NCI-H2196 (cell line): ENCODE data around the gene HOXD8.
A peak's percentile ranks its signal among the peaks of the same experiment; 100 is the strongest.

Experiments
- DNase-seq: peaks from one replicate; lab custom pipeline; 2025; ENCODE audit not compliant: unreplicated experiment; lab: John Stamatoyannopoulos, UW

HOXD8 gene

DNA sequence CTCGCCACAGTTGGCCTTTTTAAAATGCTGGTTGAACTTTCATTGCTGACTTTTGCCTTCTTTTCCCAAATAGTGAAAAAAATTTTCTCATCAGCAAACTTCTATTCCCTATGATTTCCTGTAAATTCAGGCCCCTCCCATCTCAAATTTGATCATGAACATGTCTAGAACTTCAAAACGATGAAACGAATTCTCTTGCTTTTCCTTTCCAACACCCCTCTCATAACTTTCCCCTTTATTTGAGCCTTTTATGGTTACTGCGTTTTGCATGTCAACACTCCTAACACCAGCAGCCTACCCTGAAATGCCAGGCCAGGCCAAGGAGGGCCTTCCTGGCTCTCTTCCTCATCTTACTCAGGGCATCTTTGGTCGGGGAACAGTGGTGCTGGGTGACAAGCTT, 38.6 kb upstream of the HOXD8 start:
- DNase-seq = no peak

DNA sequence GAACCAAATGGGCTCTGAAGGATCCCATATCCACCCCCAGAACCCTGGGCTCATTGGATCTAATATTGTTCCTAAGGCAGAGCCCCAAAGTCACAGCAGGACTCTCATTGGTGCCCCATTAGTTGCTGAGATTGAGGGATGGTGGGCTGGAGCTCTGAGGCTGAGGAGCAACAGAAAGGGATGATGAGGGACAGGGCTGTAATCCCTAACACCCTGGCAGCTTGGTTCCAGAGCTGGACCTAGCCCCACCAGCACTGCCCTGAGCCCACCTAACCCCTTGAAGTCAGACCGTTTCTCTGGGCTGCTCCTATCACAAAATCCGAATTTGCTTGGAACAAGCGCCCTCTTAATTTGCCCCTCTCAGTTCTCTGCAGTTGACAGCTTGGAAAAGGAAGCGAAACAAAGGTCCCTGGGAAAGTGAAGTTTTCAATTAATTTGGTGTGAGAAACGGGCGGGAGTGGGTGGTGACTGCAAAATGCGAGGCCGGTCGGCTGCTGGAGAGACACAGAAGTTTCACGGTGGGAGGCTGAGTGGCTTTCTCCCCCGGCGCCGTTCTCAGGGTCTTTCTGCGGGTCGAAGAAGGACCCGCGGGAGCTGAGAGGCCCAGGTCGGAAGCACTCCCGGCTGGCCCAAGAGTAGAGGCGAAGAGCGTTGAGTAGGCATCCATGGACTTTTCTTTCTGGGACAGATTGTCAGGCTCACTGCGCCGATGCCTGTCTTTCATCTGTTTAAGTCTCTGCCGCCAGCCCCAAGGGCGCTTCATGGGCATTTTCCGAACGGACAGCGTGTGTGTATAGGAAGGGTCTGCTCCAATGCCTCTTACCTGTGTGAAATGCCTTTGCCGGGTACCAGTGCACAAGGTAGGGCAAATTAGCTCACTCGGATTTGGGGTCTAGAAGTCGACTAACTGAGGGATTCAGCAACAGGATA, 37.9 kb upstream of the HOXD8 start:
- DNase-seq = no peak

DNA sequence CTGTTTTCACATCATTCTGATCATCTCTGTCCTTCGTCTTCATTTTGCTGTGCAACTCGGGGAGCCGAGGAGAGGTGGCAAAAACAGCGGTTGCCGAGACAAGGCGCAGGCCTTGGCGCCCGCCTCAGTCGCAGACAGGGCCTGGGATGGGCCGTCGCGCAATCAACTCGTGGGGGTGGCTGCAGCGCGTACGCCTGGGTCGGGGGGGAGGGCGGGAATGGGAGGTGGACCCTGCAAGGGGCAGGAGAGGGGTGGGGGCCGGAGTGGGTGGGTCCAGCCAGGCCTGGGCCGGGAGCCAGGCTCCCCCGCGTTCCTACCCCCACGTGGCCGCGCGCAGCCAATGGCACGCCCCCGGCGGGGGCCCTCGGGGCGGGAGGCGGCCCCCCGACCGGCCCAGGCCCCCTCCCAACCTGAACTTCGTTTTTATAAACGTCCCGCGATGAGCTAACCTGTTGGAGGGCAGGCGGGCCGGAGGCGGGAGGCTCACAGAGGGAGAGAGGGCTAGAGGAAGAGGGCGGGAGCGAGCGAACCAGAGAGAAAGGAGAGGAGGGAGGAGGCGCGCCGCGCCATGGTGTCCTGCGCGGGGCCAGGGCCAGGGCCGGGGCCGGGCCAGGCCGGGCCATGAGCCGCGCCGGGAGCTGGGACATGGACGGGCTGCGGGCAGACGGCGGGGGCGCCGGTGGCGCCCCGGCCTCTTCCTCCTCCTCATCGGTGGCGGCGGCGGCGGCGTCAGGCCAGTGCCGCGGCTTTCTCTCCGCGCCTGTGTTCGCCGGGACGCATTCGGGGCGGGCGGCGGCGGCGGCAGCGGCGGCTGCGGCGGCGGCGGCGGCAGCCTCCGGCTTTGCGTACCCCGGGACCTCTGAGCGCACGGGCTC, 37.0 kb upstream of the HOXD8 start, which contains the start of gene HOXD13:
HOXD13 (plus strand) TSS at position 452 of the 875 bp plus-strand sequence; CDS start at position 622, 170 bp downstream.
- DNase-seq = peak; percentile 20

DNA sequence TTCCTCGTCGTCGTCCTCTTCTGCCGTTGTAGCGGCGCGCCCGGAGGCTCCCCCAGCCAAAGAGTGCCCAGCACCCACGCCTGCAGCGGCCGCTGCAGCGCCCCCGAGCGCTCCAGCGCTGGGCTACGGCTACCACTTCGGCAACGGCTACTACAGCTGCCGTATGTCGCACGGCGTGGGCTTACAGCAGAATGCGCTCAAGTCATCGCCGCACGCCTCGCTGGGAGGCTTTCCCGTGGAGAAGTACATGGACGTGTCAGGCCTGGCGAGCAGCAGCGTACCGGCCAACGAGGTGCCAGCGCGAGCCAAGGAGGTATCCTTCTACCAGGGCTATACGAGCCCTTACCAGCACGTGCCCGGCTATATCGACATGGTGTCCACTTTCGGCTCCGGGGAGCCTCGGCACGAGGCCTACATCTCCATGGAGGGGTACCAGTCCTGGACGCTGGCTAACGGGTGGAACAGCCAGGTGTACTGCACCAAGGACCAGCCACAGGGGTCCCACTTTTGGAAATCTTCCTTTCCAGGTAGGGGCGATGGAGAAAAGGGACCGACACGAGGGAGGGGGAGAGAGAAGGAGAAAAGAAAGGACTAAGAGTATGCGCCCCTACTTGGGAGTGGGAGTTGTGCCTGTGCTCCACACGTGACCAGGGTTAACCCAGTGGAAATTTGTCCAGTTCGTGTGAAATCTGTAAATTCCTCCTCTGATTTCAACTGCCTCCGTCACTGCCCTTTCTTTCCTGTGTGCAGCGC, 36.2 kb upstream of the HOXD8 start:
- DNase-seq = peak; percentile 9

DNA sequence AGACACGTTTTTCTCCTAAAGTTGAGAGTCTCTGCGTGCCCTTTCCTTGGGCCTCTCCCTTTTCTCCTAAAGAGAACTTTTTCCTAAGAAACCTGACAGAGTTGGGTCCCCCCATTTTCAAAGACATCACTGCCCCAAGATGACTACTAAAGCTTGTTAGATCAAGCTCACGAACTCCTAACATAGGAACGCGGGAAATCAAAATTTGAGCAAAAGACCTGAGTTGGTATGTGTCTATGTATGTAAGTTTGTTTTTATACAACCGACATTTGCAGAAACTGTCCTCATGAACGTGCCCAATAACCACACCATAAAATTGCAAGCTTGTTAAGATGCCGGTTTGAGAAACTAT, 35.6 kb upstream of the HOXD8 start:
- DNase-seq = no peak

DNA sequence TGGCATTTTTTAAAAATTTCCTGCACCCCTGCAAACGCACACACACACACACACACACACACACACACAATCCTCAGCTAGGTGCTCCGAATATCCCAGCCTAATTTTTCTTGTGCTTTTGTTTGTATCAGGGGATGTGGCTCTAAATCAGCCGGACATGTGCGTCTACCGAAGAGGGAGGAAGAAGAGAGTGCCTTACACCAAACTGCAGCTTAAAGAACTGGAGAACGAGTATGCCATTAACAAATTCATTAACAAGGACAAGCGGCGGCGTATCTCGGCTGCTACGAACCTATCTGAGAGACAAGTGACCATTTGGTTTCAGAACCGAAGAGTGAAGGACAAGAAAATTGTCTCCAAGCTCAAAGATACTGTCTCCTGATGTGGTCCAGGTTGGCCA, 35.2 kb upstream of the HOXD8 start:
- no peak for DNase-seq

DNA sequence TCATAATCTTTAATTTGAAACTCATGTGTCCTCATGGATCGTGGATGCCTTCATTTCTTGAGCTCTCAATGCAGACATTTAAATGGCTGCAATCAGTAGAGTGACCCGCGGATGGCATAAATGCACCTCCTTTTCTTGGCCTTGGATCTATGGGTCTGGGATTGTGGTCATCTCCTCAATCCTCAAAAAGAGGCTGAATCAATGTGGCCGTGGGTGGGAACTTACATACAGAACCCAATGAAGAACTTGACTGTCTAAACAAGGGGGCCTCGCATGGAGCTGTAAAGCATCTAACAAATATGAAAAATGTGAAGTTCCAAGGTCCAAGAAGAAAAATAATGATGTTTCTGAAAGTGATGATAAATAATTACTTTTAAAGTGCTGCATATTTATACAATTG, 34.1 kb upstream of the HOXD8 start:
- DNase-seq = no peak

DNA sequence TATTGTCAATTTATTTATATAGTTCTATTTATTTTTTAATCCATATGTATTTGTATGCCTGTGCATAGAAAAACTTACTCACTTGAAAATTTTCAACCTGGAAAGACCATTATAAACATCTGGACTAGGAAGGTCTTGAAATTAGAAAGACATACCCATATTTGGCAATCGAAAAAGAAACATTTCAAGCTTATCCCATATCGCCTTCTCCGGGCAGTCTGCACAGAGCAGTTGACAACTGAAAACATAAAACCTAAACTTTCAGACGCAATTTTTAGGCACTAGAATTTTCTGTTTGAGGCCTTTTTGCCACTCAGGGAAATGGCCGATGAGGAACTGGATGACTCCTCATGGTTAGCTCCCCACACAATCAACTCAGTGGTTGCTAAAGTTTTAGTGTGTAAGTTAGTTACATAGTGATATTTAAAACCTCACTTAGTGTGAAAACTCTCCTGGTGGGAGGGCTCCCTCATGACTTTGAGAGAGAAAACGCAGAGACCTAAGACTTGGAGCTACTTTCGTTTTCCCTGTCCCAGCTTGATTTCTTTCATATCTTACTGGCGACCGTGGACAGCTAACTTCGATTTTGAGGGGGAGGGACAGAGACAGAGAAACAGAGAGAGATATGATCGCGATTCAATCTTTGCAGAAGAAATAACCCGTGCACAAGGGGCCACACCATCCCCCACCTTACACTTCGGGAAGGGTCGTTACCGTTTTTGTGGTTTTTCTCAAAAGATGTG, 33.1 kb upstream of the HOXD8 start:
- DNase-seq = peak; percentile 41

DNA sequence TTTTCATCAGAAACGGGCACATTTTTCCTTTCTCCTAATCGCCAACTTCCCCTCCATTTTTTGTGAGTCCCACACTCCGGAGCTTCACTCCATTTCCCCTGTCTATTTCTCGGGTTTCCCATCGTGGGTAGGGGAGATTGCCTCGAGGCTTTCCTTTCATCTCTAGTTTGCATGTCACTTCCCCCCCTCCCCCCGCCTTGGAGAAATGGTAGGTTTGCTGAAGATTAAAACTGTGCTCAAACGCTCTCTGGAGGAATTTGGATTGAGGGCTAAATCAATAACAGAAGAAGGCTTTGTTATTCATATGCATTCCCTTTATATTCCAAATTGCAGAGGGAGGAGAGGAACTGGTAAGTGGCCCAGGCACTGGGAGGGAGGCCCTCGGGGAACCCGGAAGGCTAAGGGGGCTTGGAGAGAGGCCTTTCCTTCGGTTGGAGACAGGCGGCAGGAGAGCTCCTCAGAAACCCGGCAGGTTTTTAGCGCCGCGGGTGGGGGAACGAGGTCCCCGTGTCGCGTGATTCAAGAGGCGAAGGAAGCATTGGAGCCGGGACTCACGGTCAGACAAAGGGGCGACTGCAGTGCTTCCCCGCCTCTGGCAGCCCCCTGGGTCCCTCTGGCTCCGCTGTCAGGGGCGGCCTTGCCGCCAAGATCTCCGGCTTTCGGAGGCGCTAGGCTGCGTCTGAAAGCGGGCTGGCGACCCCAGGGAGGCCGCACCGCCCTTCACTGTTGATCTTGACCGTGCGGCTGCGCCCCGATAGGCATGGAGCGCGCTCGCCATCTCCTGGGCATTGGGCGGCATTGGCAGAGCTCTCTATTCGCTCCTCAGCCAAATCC, 32.3 kb upstream of the HOXD8 start:
- DNase-seq = peak; percentile 90

DNA sequence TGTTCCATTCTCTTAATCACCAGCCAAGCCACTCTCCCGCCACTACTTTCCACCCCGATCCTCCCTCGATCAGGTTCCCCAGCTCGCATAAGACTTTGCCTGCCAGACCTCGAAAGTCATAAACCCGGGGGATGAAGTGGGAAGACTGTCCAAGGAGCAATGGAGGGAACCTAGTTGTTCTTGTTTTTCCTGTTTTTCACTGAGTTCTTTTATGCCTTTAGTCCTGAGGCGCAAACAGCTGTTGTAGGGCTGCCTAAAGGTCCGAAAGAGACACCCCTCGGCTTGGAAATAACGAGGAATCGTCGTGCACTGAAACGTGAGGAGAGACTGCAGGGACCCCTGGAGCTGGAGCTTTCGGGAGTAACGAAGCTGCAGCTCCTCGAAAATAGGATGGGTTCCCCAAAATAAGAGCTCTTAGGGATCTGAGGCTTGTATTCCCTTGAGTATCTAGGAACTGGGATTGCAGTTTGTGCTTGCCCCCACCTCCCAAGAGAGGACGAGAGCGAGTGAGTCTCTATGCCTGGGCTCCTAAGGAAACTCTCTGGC, 31.6 kb upstream of the HOXD8 start:
- DNase-seq = no peak

DNA sequence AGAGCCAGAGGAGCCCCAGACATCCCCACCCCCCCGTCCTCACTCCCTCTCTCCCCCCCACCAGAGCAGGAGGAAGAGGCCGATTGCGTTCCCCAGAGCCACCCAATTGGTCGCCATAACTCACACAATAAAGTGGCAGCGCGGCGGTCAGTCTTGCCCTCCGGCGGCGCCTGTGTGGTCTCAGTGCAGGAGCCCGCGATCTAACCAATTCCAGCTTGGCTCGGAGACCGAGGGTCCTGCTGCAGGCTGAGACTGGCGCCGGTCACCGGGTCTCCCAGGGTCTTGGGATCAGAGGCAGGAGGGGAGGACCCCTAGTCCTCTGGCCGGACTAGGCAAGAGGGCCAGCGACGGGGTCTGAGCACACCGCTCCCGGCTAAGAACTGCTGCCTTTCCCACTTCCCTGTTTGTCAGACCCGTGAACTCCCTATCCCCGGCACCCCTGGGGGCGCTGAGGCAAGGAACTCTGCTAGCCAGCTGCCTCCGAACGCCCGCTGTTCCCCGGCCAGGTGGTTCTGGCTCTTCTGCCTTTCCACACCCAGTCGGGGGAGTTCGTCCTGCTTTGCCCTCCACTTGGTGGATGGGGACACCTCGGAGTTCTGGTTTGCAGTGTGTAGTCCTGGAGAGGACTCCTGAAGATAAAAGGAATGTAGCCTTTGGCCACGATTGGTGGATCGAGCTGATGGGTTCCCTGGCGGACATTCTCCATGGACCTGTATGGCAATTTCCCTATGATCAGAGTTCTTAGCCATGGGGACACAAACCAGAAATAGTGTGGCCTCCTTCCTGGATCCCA, 30.9 kb upstream of the HOXD8 start:
- DNase-seq = no peak

DNA sequence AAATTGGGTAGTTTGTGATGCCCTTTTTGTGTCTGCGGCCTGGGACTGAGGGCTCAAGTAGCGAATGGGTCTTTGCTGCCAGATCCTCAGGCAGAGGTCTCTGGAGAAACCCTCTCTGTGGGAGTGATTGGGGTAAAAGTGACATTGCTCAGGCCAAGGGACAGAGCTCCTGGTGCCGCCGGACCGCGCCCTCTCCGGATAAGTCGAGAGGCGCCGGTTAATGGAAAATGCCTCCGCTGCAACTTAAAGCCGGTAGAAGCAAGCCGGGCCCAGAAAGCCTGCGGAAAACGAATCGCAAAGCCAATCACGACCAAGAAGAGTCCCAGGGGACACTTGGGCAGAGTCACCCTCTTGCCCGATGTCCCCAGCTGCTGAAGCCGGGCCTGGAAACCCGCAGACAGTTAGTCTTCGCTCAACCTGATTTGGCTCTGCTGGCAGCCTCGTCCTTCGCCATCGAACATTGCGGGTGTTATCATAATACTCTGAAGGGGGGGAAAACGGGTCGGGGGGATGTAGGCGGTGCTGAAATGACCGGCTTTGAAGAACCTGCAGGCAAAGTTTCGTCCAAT, 30.3 kb upstream of the HOXD8 start:
- no peak for DNase-seq

DNA sequence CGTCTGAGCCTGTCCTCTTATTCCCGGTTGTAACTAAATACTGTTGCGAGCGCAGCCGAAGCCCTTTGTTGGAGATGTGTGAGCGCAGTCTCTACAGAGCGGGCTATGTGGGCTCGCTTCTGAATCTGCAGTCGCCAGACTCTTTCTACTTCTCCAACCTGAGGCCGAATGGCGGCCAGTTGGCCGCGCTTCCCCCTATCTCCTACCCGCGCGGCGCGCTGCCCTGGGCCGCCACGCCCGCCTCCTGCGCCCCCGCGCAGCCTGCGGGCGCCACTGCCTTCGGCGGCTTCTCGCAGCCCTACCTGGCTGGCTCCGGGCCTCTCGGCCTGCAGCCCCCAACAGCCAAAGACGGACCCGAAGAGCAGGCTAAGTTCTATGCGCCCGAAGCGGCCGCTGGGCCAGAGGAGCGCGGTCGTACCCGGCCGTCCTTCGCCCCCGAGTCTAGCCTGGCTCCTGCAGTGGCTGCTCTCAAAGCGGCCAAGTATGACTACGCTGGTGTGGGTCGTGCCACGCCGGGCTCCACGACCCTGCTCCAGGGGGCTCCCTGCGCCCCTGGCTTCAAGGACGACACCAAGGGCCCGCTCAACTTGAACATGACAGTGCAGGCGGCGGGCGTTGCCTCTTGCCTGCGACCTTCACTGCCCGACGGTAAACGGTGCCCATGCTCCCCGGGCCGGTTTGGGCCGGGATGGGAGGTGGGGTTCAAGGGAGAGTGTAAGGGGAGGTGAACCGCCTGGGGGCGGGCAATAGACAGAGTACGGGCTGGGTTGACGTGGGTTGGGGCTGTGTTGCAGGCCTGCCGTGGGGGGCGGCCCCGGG, 29.6 kb upstream of the HOXD8 start, which contains the start of gene HOXD12:
HOXD12 (plus strand) TSS at position 68 of the 819 bp plus-strand sequence; CDS start at position 75, 7 bp downstream.
- no peak for DNase-seq

DNA sequence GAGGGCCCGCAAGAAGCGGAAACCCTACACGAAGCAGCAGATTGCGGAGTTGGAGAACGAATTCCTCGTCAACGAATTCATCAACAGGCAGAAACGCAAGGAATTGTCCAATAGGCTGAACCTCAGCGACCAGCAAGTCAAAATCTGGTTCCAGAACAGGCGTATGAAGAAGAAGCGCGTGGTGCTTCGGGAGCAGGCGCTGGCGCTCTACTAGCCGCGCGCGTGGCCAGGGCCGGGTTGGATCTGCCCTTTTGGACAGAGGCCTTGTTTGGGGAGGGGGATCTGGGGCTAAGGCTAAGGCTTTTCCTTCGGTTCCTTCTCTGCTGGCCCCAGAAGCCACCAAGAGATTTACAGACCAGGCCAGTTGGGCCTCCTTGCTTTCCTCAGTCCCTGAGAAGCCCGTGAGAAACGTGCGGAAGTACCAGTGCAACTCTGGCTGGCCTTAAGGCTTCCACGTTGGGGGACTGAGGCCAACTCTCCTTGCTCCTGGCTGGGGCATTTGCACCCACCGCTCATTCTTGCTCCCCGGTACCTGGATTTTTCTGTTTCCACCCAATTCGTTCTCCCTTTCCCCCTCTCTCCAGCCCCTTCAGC, 28.9 kb upstream of the HOXD8 start:
- DNase-seq = no peak

DNA sequence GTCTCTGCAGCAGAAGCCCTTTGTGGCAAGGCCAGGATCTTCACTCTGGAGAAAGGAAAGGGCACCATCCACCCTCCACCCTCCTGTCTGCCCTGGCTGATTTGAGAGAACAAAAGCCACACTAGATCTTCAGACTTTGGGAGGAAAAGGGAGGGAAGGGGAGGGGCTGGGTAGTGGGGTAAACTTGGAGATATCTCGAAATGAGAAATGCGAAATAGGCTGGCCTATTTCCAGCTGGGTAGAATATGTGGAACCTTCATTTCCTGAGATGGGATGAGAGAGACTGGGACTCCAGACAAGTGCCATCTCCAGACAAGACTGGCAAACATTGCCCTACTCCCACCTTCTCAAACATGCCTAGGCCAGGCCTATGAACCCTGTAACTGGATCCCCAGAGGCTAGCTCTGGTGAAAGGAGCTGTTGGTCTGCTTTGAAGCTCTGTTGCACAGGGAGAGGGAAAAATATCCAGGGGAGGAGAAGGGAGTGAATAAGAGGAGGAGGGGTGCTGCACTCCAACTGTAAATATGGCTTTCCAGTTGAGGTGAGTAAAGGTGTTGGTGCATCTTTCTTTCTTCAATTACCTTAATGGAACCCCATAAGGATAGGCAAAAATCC, 28.2 kb upstream of the HOXD8 start:
- peak; percentile 58 for DNase-seq

DNA sequence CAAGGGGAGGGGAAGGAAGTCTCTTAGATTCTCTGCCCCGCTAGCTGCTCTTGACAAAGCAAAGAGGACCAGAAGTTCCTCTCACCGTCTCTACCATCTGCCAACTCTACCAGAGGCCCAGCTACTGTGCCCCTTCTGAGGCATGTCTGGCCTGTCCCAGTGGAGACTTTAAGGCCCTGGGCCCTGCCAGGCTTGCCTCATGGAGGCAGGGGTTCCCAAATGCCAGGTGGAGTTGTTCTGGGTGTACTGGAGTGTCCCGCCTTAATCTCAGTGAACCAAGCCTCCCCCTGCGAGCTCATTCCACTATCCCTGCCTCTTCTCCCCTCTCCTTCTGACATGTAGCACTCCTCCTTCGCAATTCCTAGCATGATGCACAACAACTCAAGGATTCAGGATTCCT, 27.7 kb upstream of the HOXD8 start:
- DNase-seq = no peak
